IMR-90 (cell line): Measurements from ENCODE around the gene PPM1H. TPM values are rescaled to one million over a fixed set of nuclear protein-coding genes. Genes with fewer than 3 reads are reported as not detected.

ENCODE experiments used
- ATAC-seq: fragments of 200-7000 bp; cut with Tn5 transposase; 2 replicates; pipeline ENCODE4 v1.9.1; 2020; ENCODE audit warnings: low read depth, mild to moderate bottlenecking, moderate library complexity
- BruUV-seq: library from RNA; stranded (reverse); fragments of 400-500 nt; replicated peaks from 2 replicates; lab custom pipeline; 2021; lab: Mats Ljungman, UMichigan
- CTCF ChIA-PET: fragments of 300-600 bp; formaldehyde crosslinking; extraction: SDS; loops from one replicate; lab custom pipeline; 2021; ENCODE audit warnings: antibody characterized with exemption; lab: Yijun Ruan, JAX
- POLR2A ChIA-PET: fragments of 300-600 bp; sonication (Branson Sonifier 250); formaldehyde crosslinking; loops from one replicate; lab custom pipeline; 2022; ENCODE audit warnings: antibody characterized with exemption; ENCODE audit not compliant: unreplicated experiment; lab: Charles Lee
- DNase-seq: peaks from one replicate; pipeline ENCODE4 v3.0.0; 2013
- H2AFZ ChIP-seq: replicated peaks from 2 replicates; pipeline ENCODE3; 2013; ENCODE audit warnings: low read length, mild to moderate bottlenecking; ENCODE audit not compliant: poor library complexity
- H2AK5ac ChIP-seq: 2 replicates; pipeline ENCODE4 v1.6.1; 2013; ENCODE audit warnings: low read depth, low read length, inconsistent platforms
- H2AK9ac ChIP-seq: replicated peaks from 2 replicates; pipeline ENCODE3; 2013; ENCODE audit warnings: mild to moderate bottlenecking, low read depth, low read length, moderate library complexity; ENCODE audit not compliant: poor library complexity
- H2BK120ac ChIP-seq: 2 replicates; pipeline ENCODE4 v1.6.1; 2013; ENCODE audit warnings: low read depth, low read length, inconsistent platforms
- H2BK15ac ChIP-seq: 3 replicates; pipeline ENCODE4 v1.6.1; 2013; ENCODE audit warnings: low read depth, low read length, inconsistent platforms
- H2BK20ac ChIP-seq: 2 replicates; pipeline ENCODE4 v1.6.1; 2013; ENCODE audit warnings: low read depth, mild to moderate bottlenecking, inconsistent platforms, low read length, moderate library complexity
- H2BK5ac ChIP-seq: 2 replicates; pipeline ENCODE4 v1.6.1; 2013; ENCODE audit warnings: mild to moderate bottlenecking, low read depth, low read length, inconsistent platforms; ENCODE audit not compliant: poor library complexity, severe bottlenecking
- H3K14ac ChIP-seq: replicated peaks from 2 replicates; pipeline ENCODE4 v1.6.1; 2013; ENCODE audit warnings: low read depth, low read length, inconsistent platforms
- H3K18ac ChIP-seq: 2 replicates; pipeline ENCODE4 v1.6.1; 2013; ENCODE audit warnings: low read depth, low read length, control low read depth
- H3K23ac ChIP-seq: 2 replicates; pipeline ENCODE4 v1.6.1; 2013; ENCODE audit warnings: low read depth, low read length, inconsistent platforms
- H3K27ac ChIP-seq: 2 replicates; pipeline ENCODE4 v1.5.1; 2013; ENCODE audit warnings: mild to moderate bottlenecking, control low read depth, low read length; ENCODE audit not compliant: insufficient read depth
- H3K27me3 ChIP-seq: 2 replicates; pipeline ENCODE4 v1.6.1; 2013; ENCODE audit warnings: low read length; ENCODE audit not compliant: control insufficient read depth, insufficient read depth
- H3K36me3 ChIP-seq: 2 replicates; pipeline ENCODE4 v1.6.1; 2013; ENCODE audit warnings: low read length, mixed read lengths; ENCODE audit not compliant: control insufficient read depth, insufficient read depth
- H3K4ac ChIP-seq: 2 replicates; pipeline ENCODE4 v1.6.1; 2013; ENCODE audit warnings: low read depth, low read length, inconsistent platforms
- H3K4me1 ChIP-seq: 2 replicates; pipeline ENCODE4 v1.6.1; 2013; ENCODE audit warnings: low read length, mixed read lengths; ENCODE audit not compliant: control insufficient read depth, insufficient read depth
- H3K4me2 ChIP-seq: 2 replicates; pipeline ENCODE4 v1.6.1; 2013; ENCODE audit warnings: low read depth, mild to moderate bottlenecking, control low read depth, low read length, moderate library complexity
- H3K4me3 ChIP-seq: 2 replicates; pipeline ENCODE4 v1.5.1; 2013; ENCODE audit warnings: low read depth, mild to moderate bottlenecking, control low read depth, low read length, moderate library complexity; ENCODE audit not compliant: insufficient read depth
- H3K56ac ChIP-seq: 2 replicates; pipeline ENCODE4 v1.6.1; 2013; ENCODE audit warnings: low read length, inconsistent platforms; ENCODE audit not compliant: insufficient read depth; ENCODE audit errors: extremely low read depth
- H3K79me1 ChIP-seq, 2 experiments: 2 replicates each; pipeline ENCODE4 v1.6.1; 2013; ENCODE audit warnings: low read length in 2 of 2, inconsistent platforms in 1 of 2, low read depth in 1 of 2
- H3K9ac ChIP-seq: 2 replicates; pipeline ENCODE4 v1.6.1; 2013; ENCODE audit warnings: low read depth, low read length, control low read depth
- H3K9me1 ChIP-seq: 2 replicates; pipeline ENCODE4 v1.6.1; 2013; ENCODE audit warnings: low read length, inconsistent platforms; ENCODE audit not compliant: insufficient read depth
- H3K9me3 ChIP-seq: 2 replicates; pipeline ENCODE4 v1.6.1; 2013; ENCODE audit warnings: low read length; ENCODE audit not compliant: control insufficient read depth, insufficient read depth
- H4K20me1 ChIP-seq: 2 replicates; pipeline ENCODE4 v1.6.1; 2013; ENCODE audit warnings: low read length, inconsistent platforms; ENCODE audit not compliant: insufficient read depth
- H4K5ac ChIP-seq: 2 replicates; pipeline ENCODE4 v1.6.1; 2013; ENCODE audit warnings: mild to moderate bottlenecking, low read depth, low read length, control low read depth
- H4K8ac ChIP-seq, 2 experiments: 2 replicates each; pipeline ENCODE4 v1.6.1; 2013; ENCODE audit warnings: low read depth in 2 of 2, low read length in 2 of 2, control low read depth in 1 of 2, inconsistent platforms in 1 of 2
- H4K91ac ChIP-seq: 2 replicates; pipeline ENCODE4 v1.6.1; 2013; ENCODE audit warnings: low read depth, low read length, inconsistent platforms; ENCODE audit not compliant: insufficient read depth
- BHLHE40 ChIP-seq: fragments of 150-350 bp; IDR thresholded peaks from 2 replicates; pipeline ENCODE4 v1.6.1; 2016; ENCODE audit warnings: mild to moderate bottlenecking, low read depth, low read length
- CEBPB ChIP-seq: IDR thresholded peaks from 2 replicates; pipeline ENCODE4 v1.6.1; 2012; ENCODE audit warnings: low read depth, low read length, improper control_type of control experiment
- CHD1 ChIP-seq: IDR thresholded peaks from 2 replicates; pipeline ENCODE4 v1.6.1; 2012; ENCODE audit warnings: low read depth, low read length, improper control_type of control experiment
- ELK1 ChIP-seq: fragments of 150-350 bp; IDR thresholded peaks from 2 replicates; pipeline ENCODE4 v1.6.1; 2016; ENCODE audit warnings: low read depth, mild to moderate bottlenecking, low read length, moderate library complexity, borderline replicate concordance
- FOS ChIP-seq: fragments of 150-350 bp; IDR thresholded peaks from 2 replicates; pipeline ENCODE4 v1.6.1; 2016; ENCODE audit warnings: low read depth, low read length
- MAFK ChIP-seq: IDR thresholded peaks from 2 replicates; pipeline ENCODE4 v1.6.1; 2012; ENCODE audit warnings: low read depth, low read length, improper control_type of control experiment
- MXI1 ChIP-seq: IDR thresholded peaks from 2 replicates; pipeline ENCODE4 v1.6.1; 2012; ENCODE audit warnings: low read depth, mild to moderate bottlenecking, low read length, moderate library complexity, borderline replicate concordance
- NFE2L2 ChIP-seq: fragments of 150-350 bp; IDR thresholded peaks from 2 replicates; pipeline ENCODE4 v1.6.1; 2016; ENCODE audit warnings: low read depth, mild to moderate bottlenecking, low read length
- POLR2A ChIP-seq: IDR thresholded peaks from 2 replicates; pipeline ENCODE4 v1.6.1; 2012; ENCODE audit warnings: mild to moderate bottlenecking, low read depth, low read length
- RAD21 ChIP-seq: IDR thresholded peaks from 2 replicates; pipeline ENCODE4 v1.6.1; 2012; ENCODE audit warnings: low read length, improper control_type of control experiment
- RCOR1 ChIP-seq: IDR thresholded peaks from 2 replicates; pipeline ENCODE4 v1.6.1; 2012; ENCODE audit warnings: mild to moderate bottlenecking, low read length, improper control_type of control experiment; ENCODE audit not compliant: insufficient replicate concordance
- RFX5 ChIP-seq: IDR thresholded peaks from 2 replicates; pipeline ENCODE4 v1.8.0; 2012; ENCODE audit warnings: low read depth, mild to moderate bottlenecking, low read length, moderate library complexity
- SMC3 ChIP-seq: fragments of 150-350 bp; IDR thresholded peaks from 2 replicates; pipeline ENCODE4 v1.6.1; 2016; ENCODE audit warnings: low read depth, mild to moderate bottlenecking, antibody characterized with exemption, low read length, moderate library complexity
- WGBS, 2 experiments: methylation state at CpG; one replicate each; pipeline versions ENCODE4 v1.1.5 to v1.1.7; 2013; ENCODE audit warnings: missing lambda C conversion rate in 2 of 2; ENCODE audit not compliant: insufficient read length in 1 of 2; ENCODE audit errors: extremely low coverage in 2 of 2; 5-methylcytosine and 5-hydroxymethylcytosine counted together
- dilution Hi-C: fragments of 300-500 bp; cut with HindIII; formaldehyde crosslinking; loops from one replicate; pipeline ENCODE4 v1.14.3; 2018; ENCODE audit warnings: low sequenced_read_pairs; ENCODE audit not compliant: unreplicated experiment
- in situ Hi-C: fragments of 300-500 bp; cut with MboI; formaldehyde crosslinking; loops from 3 replicates; pipeline ENCODE4 v1.14.3; 2019; ENCODE audit warnings: low sequenced_read_pairs, inconsistent platforms, mixed read lengths
- intact Hi-C: fragments of 100-400 bp; cut with micrococcal nuclease; formaldehyde crosslinking; loops from 2 replicates; pipeline ENCODE4 v1.10.0; 2022
- polyA plus RNA-seq, 3 experiments: library from polyadenylated mRNA; depleted of rRNA; stranded (reverse); fragments of >200 nt; gene quantifications; 2 replicates each; pipeline ENCODE4 v1.2.3, GENCODE V29; 2012; ENCODE audit warnings: low replicate concordance in 1 of 3
- total RNA-seq: library from RNA; depleted of rRNA; stranded (reverse); fragments of >200 nt; gene quantifications from 2 replicates; pipeline ENCODE4 v1.2.3, GENCODE V29; 2012
- TF ChIP-seq, protein P1 (sequence below): conservative IDR thresholded peaks from 2 replicates; pipeline ENCODE4 v1.5.1; 2012; ENCODE audit warnings: mild to moderate bottlenecking, low read depth, low read length, improper control_type of control experiment
- TF ChIP-seq, protein P2 (sequence below): fragments of 150-350 bp; IDR thresholded peaks from 2 replicates; pipeline ENCODE4 v1.6.1; 2017; ENCODE audit warnings: mild to moderate bottlenecking, antibody characterized with exemption, low read length, low read depth

Gene PPM1H
- total and polyA plus RNA-seq, 2 of the 4 experiments (the other 2 are of a cell fraction): 0.14 to 0.18 TPM

GRCh38 chr12:62654326-62655241 lies 280.4 kb downstream of the PPM1H start:
- Histone ChIP-seq H4K8ac (no peak overlapping the region), H3K14ac (no peak overlapping the region), H2BK5ac (no peak overlapping the region), H4K91ac (no peak overlapping the region), H2BK120ac (no peak overlapping the region), H2AK5ac (no peak overlapping the region), H2AK9ac (no peak overlapping the region), H3K9ac (no peak overlapping the region), H3K18ac (no peak overlapping the region), H3K9me1 (no peaks in the 10 kb centered on the region), H2AFZ (no peak overlapping the region), H3K9me3 (no peaks in the 10 kb centered on the region), H4K20me1 (no peaks in the 10 kb centered on the region), H3K4me2 (no peak overlapping the region), H2BK15ac (no peak overlapping the region), H3K23ac (no peak overlapping the region), H3K27ac (no peak overlapping the region), H3K36me3 (no peaks in the 10 kb centered on the region), H2BK20ac (no peak overlapping the region), H3K27me3 (peaks cover 2% of the 10 kb centered on the region; the same call in 1 of the 2 replicates), H4K5ac (no peak overlapping the region), H3K4me3 (no peak overlapping the region), H3K56ac (no peak overlapping the region), H3K4me1 (no peaks in the 10 kb centered on the region), H3K79me1 (no peaks in the 10 kb centered on the region), H3K4ac (no peak overlapping the region)
- ATAC-seq (no peak), DNase-seq (no peak)
- POLR2A ChIA-PET: no interaction called here
- intact Hi-C loops (no loop called here), in situ Hi-C loops (no loop called here), dilution Hi-C loops (no loop called here)
- BruUV-seq: no TSS peak
- CTCF ChIA-PET: interaction anchor here (0.6 kb wide), 1 partner anchor 1140 kb away, joined by 3 read pairs; no protein-coding TSS in a partner anchor
- 85% methylated on average over 7 of the region's 21 CpGs; no CpG with 5 or more reads in 1 of the 2 experiments for WGBS, 2 experiments
- TF ChIP-seq, protein P1, sequence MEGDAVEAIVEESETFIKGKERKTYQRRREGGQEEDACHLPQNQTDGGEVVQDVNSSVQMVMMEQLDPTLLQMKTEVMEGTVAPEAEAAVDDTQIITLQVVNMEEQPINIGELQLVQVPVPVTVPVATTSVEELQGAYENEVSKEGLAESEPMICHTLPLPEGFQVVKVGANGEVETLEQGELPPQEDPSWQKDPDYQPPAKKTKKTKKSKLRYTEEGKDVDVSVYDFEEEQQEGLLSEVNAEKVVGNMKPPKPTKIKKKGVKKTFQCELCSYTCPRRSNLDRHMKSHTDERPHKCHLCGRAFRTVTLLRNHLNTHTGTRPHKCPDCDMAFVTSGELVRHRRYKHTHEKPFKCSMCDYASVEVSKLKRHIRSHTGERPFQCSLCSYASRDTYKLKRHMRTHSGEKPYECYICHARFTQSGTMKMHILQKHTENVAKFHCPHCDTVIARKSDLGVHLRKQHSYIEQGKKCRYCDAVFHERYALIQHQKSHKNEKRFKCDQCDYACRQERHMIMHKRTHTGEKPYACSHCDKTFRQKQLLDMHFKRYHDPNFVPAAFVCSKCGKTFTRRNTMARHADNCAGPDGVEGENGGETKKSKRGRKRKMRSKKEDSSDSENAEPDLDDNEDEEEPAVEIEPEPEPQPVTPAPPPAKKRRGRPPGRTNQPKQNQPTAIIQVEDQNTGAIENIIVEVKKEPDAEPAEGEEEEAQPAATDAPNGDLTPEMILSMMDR: no peak
- TF ChIP-seq MXI1: no peak
- no peak for TF ChIP-seq CEBPB
- TF ChIP-seq BHLHE40: no peak
- TF ChIP-seq ELK1: no peak
- TF ChIP-seq SMC3: no peak
- TF ChIP-seq MAFK: no peak
- TF ChIP-seq RAD21: no peak
- TF ChIP-seq CHD1: no peak
- no peak for TF ChIP-seq RCOR1
- no peak for TF ChIP-seq NFE2L2
- no peak for TF ChIP-seq FOS
- TF ChIP-seq, protein P2, sequence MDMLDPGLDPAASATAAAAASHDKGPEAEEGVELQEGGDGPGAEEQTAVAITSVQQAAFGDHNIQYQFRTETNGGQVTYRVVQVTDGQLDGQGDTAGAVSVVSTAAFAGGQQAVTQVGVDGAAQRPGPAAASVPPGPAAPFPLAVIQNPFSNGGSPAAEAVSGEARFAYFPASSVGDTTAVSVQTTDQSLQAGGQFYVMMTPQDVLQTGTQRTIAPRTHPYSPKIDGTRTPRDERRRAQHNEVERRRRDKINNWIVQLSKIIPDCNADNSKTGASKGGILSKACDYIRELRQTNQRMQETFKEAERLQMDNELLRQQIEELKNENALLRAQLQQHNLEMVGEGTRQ: no peak
- TF ChIP-seq POLR2A: no peak
- TF ChIP-seq RFX5: no peak
